ENCODE results near the gene CYTL1.

The CYTL1 gene

DNA sequence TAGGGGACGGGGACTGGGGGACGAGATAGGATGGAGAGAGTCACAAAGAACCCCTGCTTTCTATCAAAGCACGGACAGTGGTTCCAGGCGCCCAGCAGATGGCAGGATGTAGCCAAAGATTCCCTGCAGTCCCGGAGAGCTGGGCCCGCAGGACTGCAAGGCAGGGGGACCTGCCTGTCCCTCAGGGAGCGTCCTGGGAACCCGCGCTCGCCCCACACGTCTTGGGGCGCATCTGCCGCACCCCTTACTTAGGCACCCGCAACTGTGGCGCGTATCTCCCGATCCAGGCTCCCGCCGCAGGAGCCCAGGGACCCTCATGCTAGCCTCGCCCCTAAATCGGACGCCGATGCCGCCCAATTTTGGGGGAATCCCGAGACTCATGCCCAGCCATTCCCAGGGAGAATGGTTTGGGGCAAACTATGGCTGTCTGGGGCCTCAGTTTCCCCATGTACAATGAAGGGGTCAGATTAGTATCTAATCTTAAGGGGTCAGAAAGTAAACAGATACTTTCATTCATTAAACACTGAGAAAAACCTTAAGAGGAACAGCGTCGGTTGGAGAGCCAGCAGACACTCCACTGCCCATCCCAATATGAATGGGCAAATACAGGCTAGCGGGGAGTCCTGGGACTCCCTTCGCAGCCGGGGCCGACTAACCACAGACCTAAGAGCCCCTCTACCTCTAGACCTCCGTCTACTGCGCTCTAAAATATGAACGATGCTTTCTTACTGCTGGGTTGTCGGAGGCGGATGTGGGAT is 31.4 kb upstream of the CYTL1 start:
- no peaks in the 10 kb centered on the region for H3K9me3 ChIP-seq (ENCODE audit: control insufficient read depth in 2 of 2, low read length in 2 of 2)
- peak overlapping the region; percentile 57 to 67 for H3K4me3 ChIP-seq (ENCODE audit: low read length in 2 of 2)
- no peak overlapping the region for H3K27ac ChIP-seq (ENCODE audit: low read depth in 2 of 2, low read length in 2 of 2)
- no peaks in the 10 kb centered on the region for H3K36me3 ChIP-seq (ENCODE audit: control insufficient read depth in 2 of 2, insufficient read depth in 2 of 2, low read length in 2 of 2)
- peak overlapping the region; percentile 33 to 34 for H3K9ac ChIP-seq (ENCODE audit: low read depth in 1 of 2, low read length in 2 of 2)
- H3K4me1 ChIP-seq (ENCODE audit: control insufficient read depth in 2 of 2, insufficient read depth in 2 of 2, low read length in 2 of 2): peaks cover 2 to 4% of the 10 kb centered on the region in 2 donors
- H3K27me3 ChIP-seq (ENCODE audit: control insufficient read depth in 2 of 2, insufficient read depth in 2 of 2, low read length in 2 of 2): peaks cover 6 to 9% of the 10 kb centered on the region in 2 donors

DNA sequence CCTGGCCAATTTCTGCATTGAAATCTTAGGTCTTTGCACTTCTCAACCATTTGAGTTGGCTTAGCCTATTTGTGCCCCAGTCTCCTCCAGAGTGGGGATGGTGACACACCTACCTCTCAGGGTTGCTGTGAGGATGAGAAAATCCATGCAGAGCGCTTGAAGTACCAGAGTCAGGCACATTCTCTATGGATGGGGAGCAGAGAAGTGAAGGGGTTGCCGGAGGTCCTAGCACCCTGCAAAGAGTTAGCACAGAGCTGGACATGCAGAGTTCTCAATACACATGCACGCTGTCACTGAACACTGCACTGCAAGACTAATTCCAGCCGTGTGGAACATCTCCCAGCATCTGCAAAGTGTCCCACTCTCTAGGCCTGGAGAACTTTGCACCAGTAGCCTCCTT is 29.5 kb upstream of the CYTL1 start:
- Histone ChIP-seq H3K27me3 (ENCODE audit: control insufficient read depth in 2 of 2, insufficient read depth in 2 of 2, low read length in 2 of 2) (peaks cover 6 to 9% of the 10 kb centered on the region in 2 donors), H3K4me1 (ENCODE audit: control insufficient read depth in 2 of 2, insufficient read depth in 2 of 2, low read length in 2 of 2) (peaks cover 2 to 4% of the 10 kb centered on the region in 2 donors), H3K9ac (ENCODE audit: low read depth in 1 of 2, low read length in 2 of 2) (no peak overlapping the region), H3K27ac (ENCODE audit: low read depth in 2 of 2, low read length in 2 of 2) (no peak overlapping the region), H3K4me3 (ENCODE audit: low read length in 2 of 2) (no peak overlapping the region), H3K36me3 (ENCODE audit: control insufficient read depth in 2 of 2, insufficient read depth in 2 of 2, low read length in 2 of 2) (no peaks in the 10 kb centered on the region), H3K9me3 (ENCODE audit: control insufficient read depth in 2 of 2, low read length in 2 of 2) (no peaks in the 10 kb centered on the region)

DNA sequence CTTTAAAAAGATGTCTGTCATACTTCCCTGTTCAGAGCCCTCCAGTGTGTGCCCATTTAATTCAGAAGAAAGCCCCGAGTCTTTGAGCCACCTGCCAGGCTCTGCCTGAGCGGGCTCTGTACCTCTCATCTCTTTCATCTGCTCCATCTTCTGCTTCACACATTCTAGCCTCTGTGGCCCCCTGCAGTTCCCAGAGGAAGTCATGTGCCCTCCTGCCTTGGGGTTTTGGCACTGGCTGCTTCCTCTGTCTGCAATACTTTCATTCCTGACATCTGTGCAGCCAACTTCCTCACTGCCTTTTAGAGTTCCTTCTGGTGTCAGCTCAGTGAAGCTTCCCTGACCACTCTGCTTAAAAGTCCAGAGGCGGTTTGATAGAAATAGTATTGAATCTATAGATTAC is 25.8 kb upstream of the CYTL1 start:
- no peak overlapping the region for H3K9ac ChIP-seq (ENCODE audit: low read depth in 1 of 2, low read length in 2 of 2)
- H3K27ac ChIP-seq (ENCODE audit: low read depth in 2 of 2, low read length in 2 of 2): no peak overlapping the region
- no peaks in the 10 kb centered on the region for H3K9me3 ChIP-seq (ENCODE audit: control insufficient read depth in 2 of 2, low read length in 2 of 2)

DNA sequence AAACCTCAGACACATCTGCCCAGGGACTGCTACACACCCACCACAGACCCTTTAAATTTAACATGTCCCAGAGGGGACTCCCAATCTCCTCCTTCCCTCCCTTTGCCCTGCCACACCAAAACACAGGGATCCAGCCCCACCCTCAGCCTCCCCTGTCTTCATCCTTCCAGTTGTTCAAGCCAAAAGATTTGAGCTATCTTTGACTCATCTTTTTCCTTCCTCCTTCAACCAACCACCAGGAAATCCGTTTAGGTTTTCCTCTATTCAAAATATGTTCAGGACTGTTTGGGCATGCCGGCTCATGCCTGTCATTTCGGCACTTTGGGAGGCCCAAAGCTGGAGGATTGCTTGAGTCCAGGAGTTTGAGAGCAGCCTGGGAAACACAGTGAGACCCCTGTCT is 25.1 kb upstream of the CYTL1 start:
- Histone ChIP-seq H3K27ac (ENCODE audit: low read depth in 2 of 2, low read length in 2 of 2) (no peak overlapping the region), H3K9ac (ENCODE audit: low read depth in 1 of 2, low read length in 2 of 2) (no peak overlapping the region), H3K4me3 (ENCODE audit: low read length in 2 of 2) (no peak overlapping the region), H3K27me3 (ENCODE audit: control insufficient read depth in 2 of 2, insufficient read depth in 2 of 2, low read length in 2 of 2) (no peaks in the 10 kb centered on the region), H3K9me3 (ENCODE audit: control insufficient read depth in 2 of 2, low read length in 2 of 2) (no peaks in the 10 kb centered on the region), H3K4me1 (ENCODE audit: control insufficient read depth in 2 of 2, insufficient read depth in 2 of 2, low read length in 2 of 2) (no peaks in the 10 kb centered on the region), H3K36me3 (ENCODE audit: control insufficient read depth in 2 of 2, insufficient read depth in 2 of 2, low read length in 2 of 2) (no peaks in the 10 kb centered on the region)

More for the DNA sequence above, 25.8 kb upstream of the CYTL1 start:
- Histone ChIP-seq H3K27me3 (ENCODE audit: control insufficient read depth in 2 of 2, insufficient read depth in 2 of 2, low read length in 2 of 2) (peaks cover 0 to 2% of the 10 kb centered on the region in 2 donors), H3K36me3 (ENCODE audit: control insufficient read depth in 2 of 2, insufficient read depth in 2 of 2, low read length in 2 of 2) (no peaks in the 10 kb centered on the region), H3K4me3 (ENCODE audit: low read length in 2 of 2) (no peak overlapping the region), H3K4me1 (ENCODE audit: control insufficient read depth in 2 of 2, insufficient read depth in 2 of 2, low read length in 2 of 2) (no peaks in the 10 kb centered on the region)

DNA sequence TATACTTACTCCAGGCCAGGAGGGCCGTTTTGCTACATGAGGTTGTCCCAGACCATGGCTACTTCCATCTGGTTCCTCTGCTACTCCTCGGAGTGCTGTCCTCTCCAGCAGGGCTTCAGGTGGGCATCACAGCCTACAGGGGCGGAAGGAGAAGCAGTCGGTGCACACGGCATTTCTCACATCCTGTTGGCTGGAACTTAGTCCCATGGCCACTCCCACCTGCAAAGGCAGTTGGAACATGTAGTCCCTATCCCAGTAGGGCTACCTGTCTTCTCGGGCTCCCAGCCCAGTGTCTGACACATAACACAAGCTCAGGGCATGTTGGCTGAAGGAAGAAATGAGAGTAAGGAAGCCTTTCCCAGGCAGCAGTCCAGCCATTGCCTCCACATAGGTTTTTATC is 24.3 kb upstream of the CYTL1 start:
- Histone ChIP-seq H3K27me3 (ENCODE audit: control insufficient read depth in 2 of 2, insufficient read depth in 2 of 2, low read length in 2 of 2) (no peaks in the 10 kb centered on the region), H3K27ac (ENCODE audit: low read depth in 2 of 2, low read length in 2 of 2) (no peak overlapping the region), H3K36me3 (ENCODE audit: control insufficient read depth in 2 of 2, insufficient read depth in 2 of 2, low read length in 2 of 2) (no peaks in the 10 kb centered on the region), H3K4me3 (ENCODE audit: low read length in 2 of 2) (no peak overlapping the region), H3K9ac (ENCODE audit: low read depth in 1 of 2, low read length in 2 of 2) (no peak overlapping the region), H3K4me1 (ENCODE audit: control insufficient read depth in 2 of 2, insufficient read depth in 2 of 2, low read length in 2 of 2) (no peaks in the 10 kb centered on the region), H3K9me3 (ENCODE audit: control insufficient read depth in 2 of 2, low read length in 2 of 2) (no peaks in the 10 kb centered on the region)

DNA sequence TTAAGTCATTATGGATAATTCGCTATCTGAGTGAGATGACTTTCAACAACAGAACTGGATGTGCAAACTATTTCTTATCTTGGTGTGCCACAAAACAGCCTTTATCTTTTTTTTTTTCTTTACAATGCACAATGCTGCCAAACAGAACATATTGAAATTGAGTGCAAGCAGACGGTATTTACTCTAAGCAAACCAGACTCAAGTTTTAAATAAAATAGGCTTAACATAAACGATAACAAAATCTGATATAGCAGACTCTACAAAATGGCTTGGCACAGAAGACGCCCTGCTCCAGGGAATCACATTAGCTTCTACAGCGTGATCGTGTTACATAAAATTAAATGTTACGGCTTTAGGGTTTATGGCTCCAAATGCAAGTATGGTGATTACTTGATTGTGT is 22.4 kb upstream of the CYTL1 start:
- Histone ChIP-seq H3K9ac (ENCODE audit: low read depth in 1 of 2, low read length in 2 of 2) (no peak overlapping the region), H3K4me3 (ENCODE audit: low read length in 2 of 2) (no peak overlapping the region), H3K27ac (ENCODE audit: low read depth in 2 of 2, low read length in 2 of 2) (no peak overlapping the region), H3K36me3 (ENCODE audit: control insufficient read depth in 2 of 2, insufficient read depth in 2 of 2, low read length in 2 of 2) (no peaks in the 10 kb centered on the region), H3K4me1 (ENCODE audit: control insufficient read depth in 2 of 2, insufficient read depth in 2 of 2, low read length in 2 of 2) (no peaks in the 10 kb centered on the region), H3K9me3 (ENCODE audit: control insufficient read depth in 2 of 2, low read length in 2 of 2) (no peaks in the 10 kb centered on the region), H3K27me3 (ENCODE audit: control insufficient read depth in 2 of 2, insufficient read depth in 2 of 2, low read length in 2 of 2) (no peaks in the 10 kb centered on the region)

DNA sequence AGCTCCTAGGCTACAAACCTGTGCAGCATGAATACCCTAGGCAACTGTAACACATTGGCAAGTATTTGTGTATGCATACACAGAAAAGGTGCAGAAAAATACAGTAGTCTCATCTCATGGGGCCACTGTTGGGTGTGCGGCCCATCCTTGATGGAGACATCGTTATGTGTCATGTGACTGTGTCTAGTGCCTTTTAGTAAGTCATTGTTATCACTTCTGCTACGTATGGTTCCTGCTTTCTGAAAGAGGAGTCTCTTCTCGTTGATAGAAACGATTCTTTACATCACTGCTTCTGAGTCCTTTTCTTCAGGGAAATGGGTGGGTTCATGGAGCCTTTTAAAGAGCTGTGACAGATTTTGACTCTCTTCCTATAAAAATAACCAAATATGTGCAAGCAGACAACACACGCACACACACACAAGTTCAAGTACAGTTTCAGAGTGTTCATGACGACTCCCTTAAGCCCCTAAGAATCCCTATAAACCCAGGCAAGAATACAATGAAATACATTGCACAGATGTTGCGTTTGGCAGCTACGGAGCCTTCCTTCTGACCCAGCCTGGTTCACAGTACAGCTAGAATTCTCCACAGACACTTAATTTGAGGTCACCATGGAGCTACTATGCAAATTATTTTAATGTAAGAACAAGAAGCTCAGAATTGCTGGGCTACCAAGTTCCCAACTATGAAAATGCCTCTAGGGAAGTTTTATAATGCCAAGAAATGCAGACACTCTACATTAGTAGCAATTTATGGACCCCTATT is 21.8 kb upstream of the CYTL1 start:
- Histone ChIP-seq H3K9me3 (ENCODE audit: control insufficient read depth in 2 of 2, low read length in 2 of 2) (no peaks in the 10 kb centered on the region), H3K4me3 (ENCODE audit: low read length in 2 of 2) (no peak overlapping the region)

DNA sequence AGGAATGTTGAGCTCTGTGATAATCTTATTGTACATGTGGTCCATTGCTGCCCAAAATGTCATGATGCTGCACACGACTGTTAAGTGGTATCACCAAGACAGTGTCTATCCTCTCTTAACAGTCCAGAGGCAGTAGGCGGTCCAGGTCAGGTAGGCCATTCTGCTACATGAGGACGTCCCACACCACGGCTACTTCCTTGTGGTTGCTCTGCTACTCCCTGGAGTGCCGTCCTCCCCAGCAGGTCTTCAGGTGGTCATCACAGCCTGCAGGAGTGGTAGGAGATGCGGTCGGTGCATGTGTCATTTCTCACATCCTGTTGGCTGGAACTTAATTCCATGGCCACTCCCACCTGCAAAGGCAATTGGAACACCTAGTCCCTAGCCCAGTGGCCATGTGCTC is 20.5 kb upstream of the CYTL1 start:
- Histone ChIP-seq H3K4me1 (ENCODE audit: control insufficient read depth in 2 of 2, insufficient read depth in 2 of 2, low read length in 2 of 2) (no peaks in the 10 kb centered on the region), H3K27me3 (ENCODE audit: control insufficient read depth in 2 of 2, insufficient read depth in 2 of 2, low read length in 2 of 2) (no peaks in the 10 kb centered on the region), H3K36me3 (ENCODE audit: control insufficient read depth in 2 of 2, insufficient read depth in 2 of 2, low read length in 2 of 2) (no peaks in the 10 kb centered on the region), H3K27ac (ENCODE audit: low read depth in 2 of 2, low read length in 2 of 2) (no peak overlapping the region), H3K9ac (ENCODE audit: low read depth in 1 of 2, low read length in 2 of 2) (no peak overlapping the region), H3K9me3 (ENCODE audit: control insufficient read depth in 2 of 2, low read length in 2 of 2) (no peaks in the 10 kb centered on the region), H3K4me3 (ENCODE audit: low read length in 2 of 2) (no peak overlapping the region)

More for the DNA sequence above, 21.8 kb upstream of the CYTL1 start:
- H3K27ac ChIP-seq (ENCODE audit: low read depth in 2 of 2, low read length in 2 of 2): no peak overlapping the region
- H3K9ac ChIP-seq (ENCODE audit: low read depth in 1 of 2, low read length in 2 of 2): no peak overlapping the region
- no peaks in the 10 kb centered on the region for H3K4me1 ChIP-seq (ENCODE audit: control insufficient read depth in 2 of 2, insufficient read depth in 2 of 2, low read length in 2 of 2)
- no peaks in the 10 kb centered on the region for H3K36me3 ChIP-seq (ENCODE audit: control insufficient read depth in 2 of 2, insufficient read depth in 2 of 2, low read length in 2 of 2)
- H3K27me3 ChIP-seq (ENCODE audit: control insufficient read depth in 2 of 2, insufficient read depth in 2 of 2, low read length in 2 of 2): no peaks in the 10 kb centered on the region

DNA sequence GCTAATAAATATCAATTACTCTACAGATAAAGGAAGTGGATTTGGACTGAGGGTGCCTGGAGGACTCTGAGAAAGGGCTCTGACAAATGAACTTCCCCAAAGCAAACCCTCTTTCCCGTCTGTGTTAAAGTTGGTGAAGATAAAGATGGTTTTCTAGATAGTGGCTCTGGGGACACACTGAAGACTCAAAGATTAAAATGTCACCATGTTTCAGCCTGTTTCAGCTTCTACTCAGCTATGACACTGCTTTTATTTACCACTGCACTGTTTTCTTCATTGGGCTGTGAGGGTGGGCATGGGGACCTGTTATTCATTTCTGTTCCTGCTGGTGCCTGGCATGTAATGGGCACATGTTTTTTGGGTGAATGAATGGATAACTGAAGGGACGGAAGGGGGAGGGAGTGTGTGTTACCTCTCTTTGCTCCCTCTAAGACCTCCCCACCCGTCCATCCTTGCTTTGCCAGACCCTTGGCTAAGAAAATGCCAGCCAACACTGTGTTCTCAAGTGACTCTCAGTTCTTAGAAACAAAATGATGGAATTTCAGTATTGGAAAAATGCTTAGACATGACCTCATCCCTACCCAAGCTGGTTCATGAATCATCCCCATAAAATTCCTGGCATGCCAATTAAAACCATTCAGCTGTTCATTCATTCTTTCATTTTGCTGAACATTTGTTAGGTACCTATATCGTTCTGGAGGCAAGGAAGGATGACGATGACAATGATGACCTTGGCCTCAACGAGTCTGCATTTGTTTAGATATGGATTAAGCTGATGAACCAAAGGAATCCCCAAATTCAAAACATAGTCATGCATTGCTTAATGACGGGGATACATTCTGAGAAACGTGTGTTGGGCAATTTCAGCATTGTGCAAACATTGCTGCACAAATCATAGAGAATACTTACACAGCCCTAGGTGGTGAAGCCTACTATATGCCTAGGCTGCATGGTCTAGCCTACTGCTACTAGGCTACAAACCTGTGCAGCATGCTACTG is 18.6 kb upstream of the CYTL1 start:
- H3K4me1 ChIP-seq (ENCODE audit: control insufficient read depth in 2 of 2, insufficient read depth in 2 of 2, low read length in 2 of 2): peaks cover 0 to 6% of the 10 kb centered on the region in 2 donors
- no peak overlapping the region for H3K9ac ChIP-seq (ENCODE audit: low read depth in 1 of 2, low read length in 2 of 2)
- H3K27me3 ChIP-seq (ENCODE audit: control insufficient read depth in 2 of 2, insufficient read depth in 2 of 2, low read length in 2 of 2): no peaks in the 10 kb centered on the region
- no peaks in the 10 kb centered on the region for H3K9me3 ChIP-seq (ENCODE audit: control insufficient read depth in 2 of 2, low read length in 2 of 2)
- peak overlapping the region in 1 of 2 donors; percentile 36 for H3K27ac ChIP-seq (ENCODE audit: low read depth in 2 of 2, low read length in 2 of 2)
- no peaks in the 10 kb centered on the region for H3K36me3 ChIP-seq (ENCODE audit: control insufficient read depth in 2 of 2, insufficient read depth in 2 of 2, low read length in 2 of 2)
- H3K4me3 ChIP-seq (ENCODE audit: low read length in 2 of 2): no peak overlapping the region

Measured in mucosa of rectum (tissue), 2 donors.